ENCODE measurements around the gene SARS1. TPM values are rescaled to one million over a fixed set of nuclear protein-coding genes. Genes with fewer than 3 reads are reported as not detected.

The SARS1 gene
- total and polyA plus RNA-seq, 4 donors: 57.5 to 132 (median 92.8) TPM

DNA sequence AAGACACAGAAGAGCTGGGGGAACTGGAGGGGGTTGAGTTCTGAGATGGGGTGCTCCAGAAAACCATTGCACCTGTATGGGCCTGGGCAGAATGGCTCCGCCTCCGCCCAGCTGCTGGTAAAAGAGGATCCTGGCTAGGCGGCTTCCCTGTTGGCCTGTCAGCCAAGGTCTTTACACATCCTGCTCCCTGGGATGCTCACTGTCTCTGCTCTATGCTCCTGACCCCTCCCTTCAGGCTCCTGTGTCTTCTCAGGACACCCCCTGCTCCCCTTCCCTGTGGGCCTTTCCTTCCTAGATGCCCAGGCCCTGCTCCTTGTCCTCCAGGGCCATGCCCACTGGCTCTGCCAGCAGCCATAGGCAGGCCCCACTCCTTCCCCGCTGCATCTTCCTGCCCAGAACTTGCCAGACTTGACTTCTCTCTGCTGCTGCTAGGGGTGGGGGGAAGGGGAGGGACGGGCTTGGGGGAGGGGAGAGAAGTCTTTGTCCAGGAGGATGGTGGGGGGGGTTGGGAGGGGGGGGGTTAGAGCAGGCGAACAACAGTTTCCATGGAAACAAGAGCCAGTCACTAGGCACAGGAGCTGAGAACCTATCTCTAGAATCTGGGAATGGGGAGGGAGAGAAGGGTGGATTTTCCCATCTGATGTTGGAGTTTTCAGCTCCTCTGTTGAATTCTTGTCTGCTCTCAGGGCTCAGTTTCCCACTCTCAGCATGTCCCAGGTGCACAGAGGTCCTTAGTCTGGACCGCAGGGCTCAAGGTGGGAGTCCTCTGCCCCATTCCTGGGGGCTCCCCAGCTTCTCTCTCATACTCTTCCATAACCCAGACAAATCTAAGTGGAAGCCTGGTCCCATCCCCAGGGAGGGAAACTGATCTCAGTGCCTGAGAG lies 46.2 kb downstream of the SARS1 start:
- WGBS: 82% methylated on average over 7 of the region's 7 CpGs
- Histone ChIP-seq H3K36me3 (ENCODE audit: control insufficient read depth in 4 of 4, insufficient read depth in 3 of 4, low read depth in 1 of 4, low read length in 3 of 4) (no peaks in the 10 kb centered on the region), H3K9ac (ENCODE audit: low read depth in 1 of 2, low read length in 2 of 2) (no peak overlapping the region), H3K27ac (ENCODE audit: low read depth in 1 of 2, low read length in 2 of 2) (no peak overlapping the region), H3K9me3 (ENCODE audit: control insufficient read depth in 4 of 4, low read length in 3 of 4) (no peaks in the 10 kb centered on the region), H3K27me3 (ENCODE audit: control insufficient read depth in 4 of 4, insufficient read depth in 4 of 4, low read length in 3 of 4) (no peaks in the 10 kb centered on the region), H3K4me1 (ENCODE audit: control insufficient read depth in 4 of 4, insufficient read depth in 4 of 4, low read length in 3 of 4) (no peaks in the 10 kb centered on the region), H3K4me3 (ENCODE audit: low read depth in 1 of 3, low read length in 3 of 3) (no peak overlapping the region)
- no peak for DNase-seq (ENCODE audit: low spot score)
- TF ChIP-seq TAF1 (conservative IDR thresholded peaks at IDR 0.05): no peak
- TF ChIP-seq ZBTB33 (IDR thresholded peaks at IDR 0.05): no peak
- TF ChIP-seq RAD21 (IDR thresholded peaks at IDR 0.05): no peak
- no peak for TF ChIP-seq HNF4A (conservative IDR thresholded peaks at IDR 0.05)
- no peak for TF ChIP-seq EGR1 (IDR thresholded peaks at IDR 0.05; ENCODE audit: low read depth in 2 of 2)
- no peak for TF ChIP-seq HNF4G (IDR thresholded peaks at IDR 0.05)
- no peak for TF ChIP-seq GABPA (IDR thresholded peaks at IDR 0.05 in 1 of 2, conservative IDR thresholded peaks at IDR 0.05 in 1 of 2)
- no peak for TF ChIP-seq NR2F2 (IDR thresholded peaks at IDR 0.05)
- no peak for TF ChIP-seq MAX (IDR thresholded peaks at IDR 0.05)
- TF ChIP-seq, protein P1, sequence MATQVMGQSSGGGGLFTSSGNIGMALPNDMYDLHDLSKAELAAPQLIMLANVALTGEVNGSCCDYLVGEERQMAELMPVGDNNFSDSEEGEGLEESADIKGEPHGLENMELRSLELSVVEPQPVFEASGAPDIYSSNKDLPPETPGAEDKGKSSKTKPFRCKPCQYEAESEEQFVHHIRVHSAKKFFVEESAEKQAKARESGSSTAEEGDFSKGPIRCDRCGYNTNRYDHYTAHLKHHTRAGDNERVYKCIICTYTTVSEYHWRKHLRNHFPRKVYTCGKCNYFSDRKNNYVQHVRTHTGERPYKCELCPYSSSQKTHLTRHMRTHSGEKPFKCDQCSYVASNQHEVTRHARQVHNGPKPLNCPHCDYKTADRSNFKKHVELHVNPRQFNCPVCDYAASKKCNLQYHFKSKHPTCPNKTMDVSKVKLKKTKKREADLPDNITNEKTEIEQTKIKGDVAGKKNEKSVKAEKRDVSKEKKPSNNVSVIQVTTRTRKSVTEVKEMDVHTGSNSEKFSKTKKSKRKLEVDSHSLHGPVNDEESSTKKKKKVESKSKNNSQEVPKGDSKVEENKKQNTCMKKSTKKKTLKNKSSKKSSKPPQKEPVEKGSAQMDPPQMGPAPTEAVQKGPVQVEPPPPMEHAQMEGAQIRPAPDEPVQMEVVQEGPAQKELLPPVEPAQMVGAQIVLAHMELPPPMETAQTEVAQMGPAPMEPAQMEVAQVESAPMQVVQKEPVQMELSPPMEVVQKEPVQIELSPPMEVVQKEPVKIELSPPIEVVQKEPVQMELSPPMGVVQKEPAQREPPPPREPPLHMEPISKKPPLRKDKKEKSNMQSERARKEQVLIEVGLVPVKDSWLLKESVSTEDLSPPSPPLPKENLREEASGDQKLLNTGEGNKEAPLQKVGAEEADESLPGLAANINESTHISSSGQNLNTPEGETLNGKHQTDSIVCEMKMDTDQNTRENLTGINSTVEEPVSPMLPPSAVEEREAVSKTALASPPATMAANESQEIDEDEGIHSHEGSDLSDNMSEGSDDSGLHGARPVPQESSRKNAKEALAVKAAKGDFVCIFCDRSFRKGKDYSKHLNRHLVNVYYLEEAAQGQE (IDR thresholded peaks at IDR 0.05): no peak
- TF ChIP-seq FOXA2 (IDR thresholded peaks at IDR 0.05): no peak
- TF ChIP-seq JUND (IDR thresholded peaks at IDR 0.05): no peak
- TF ChIP-seq CTCF (IDR thresholded peaks at IDR 0.05; ENCODE audit: low read depth, low read length, missing input control): no peak
- TF ChIP-seq, protein P2, sequence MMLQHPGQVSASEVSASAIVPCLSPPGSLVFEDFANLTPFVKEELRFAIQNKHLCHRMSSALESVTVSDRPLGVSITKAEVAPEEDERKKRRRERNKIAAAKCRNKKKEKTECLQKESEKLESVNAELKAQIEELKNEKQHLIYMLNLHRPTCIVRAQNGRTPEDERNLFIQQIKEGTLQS (IDR thresholded peaks at IDR 0.05): no peak
- no peak for TF ChIP-seq SP1 (IDR thresholded peaks at IDR 0.05)
- TF ChIP-seq RXRA (IDR thresholded peaks at IDR 0.05): no peak
- TF ChIP-seq FOXA1 (IDR thresholded peaks at IDR 0.05): no peak
- no peak for TF ChIP-seq YY1 (IDR thresholded peaks at IDR 0.05)
